Loucy (cell line): ENCODE measurements around the gene PRKD2.

Source experiments
- H2AFZ ChIP-seq: fragments of 200-600 bp; sonication (generic); 2 replicates; pipeline ENCODE4 v1.6.0; 2016; ENCODE audit warnings: antibody characterized with exemption, mild to moderate bottlenecking, low read length, moderate library complexity
- H3F3A ChIP-seq: fragments of 200-600 bp; 2 replicates; pipeline ENCODE4 v1.6.0; 2016; ENCODE audit warnings: antibody characterized with exemption, low read depth, mild to moderate bottlenecking
- H3K27me3 ChIP-seq: fragments of 200-600 bp; sonication (generic); 2 replicates; pipeline ENCODE4 v1.6.1; 2014; ENCODE audit warnings: low read length, mild to moderate bottlenecking; ENCODE audit not compliant: insufficient read depth, poor library complexity, severe bottlenecking
- H3K36me3 ChIP-seq: fragments of 200-600 bp; sonication (generic); 2 replicates; pipeline ENCODE4 v1.6.1; 2016; ENCODE audit warnings: low read length; ENCODE audit not compliant: insufficient read depth
- H3K4me1 ChIP-seq: fragments of 200-600 bp; sonication (generic); 2 replicates; pipeline ENCODE4 v1.5.1; 2014; ENCODE audit warnings: low read length, mild to moderate bottlenecking; ENCODE audit not compliant: insufficient read depth, poor library complexity, severe bottlenecking
- H3K4me2 ChIP-seq: fragments of 200-600 bp; sonication (generic); 2 replicates; pipeline ENCODE4 v1.6.0; 2014; ENCODE audit warnings: antibody characterized with exemption, low read length, low read depth, mild to moderate bottlenecking; ENCODE audit not compliant: poor library complexity, severe bottlenecking
- H3K4me3 ChIP-seq: fragments of 200-600 bp; sonication (generic); 2 replicates; pipeline ENCODE4 v1.5.1; 2014; ENCODE audit warnings: low read length, mild to moderate bottlenecking, mixed read lengths; ENCODE audit not compliant: poor library complexity, severe bottlenecking
- H3K79me2 ChIP-seq: fragments of 200-600 bp; sonication (generic); 2 replicates; pipeline ENCODE4 v1.6.1; 2014; ENCODE audit warnings: low read length; ENCODE audit not compliant: insufficient read depth
- H3K9ac ChIP-seq: fragments of 200-600 bp; sonication (generic); 2 replicates; pipeline ENCODE4 v1.6.0; 2014; ENCODE audit warnings: mild to moderate bottlenecking, low read depth, low read length, moderate library complexity; ENCODE audit not compliant: poor library complexity, severe bottlenecking
- H3K9me2 ChIP-seq: fragments of 200-600 bp; sonication (generic); replicated peaks from 2 replicates; pipeline ENCODE4 v1.6.1; 2016; ENCODE audit warnings: low read depth, low read length, mixed read lengths
- H3K9me3 ChIP-seq: fragments of 200-600 bp; sonication (generic); 2 replicates; pipeline ENCODE4 v1.6.1; 2014; ENCODE audit warnings: mild to moderate bottlenecking, antibody characterized with exemption, low read length, low read depth; ENCODE audit not compliant: insufficient read depth
- H4K20me1 ChIP-seq: fragments of 200-600 bp; sonication (generic); 2 replicates; pipeline ENCODE4 v1.6.0; 2014; ENCODE audit warnings: antibody characterized with exemption, low read length, mild to moderate bottlenecking; ENCODE audit not compliant: insufficient read depth, poor library complexity, severe bottlenecking
- CTCF ChIP-seq: fragments of 200-600 bp; sonication (generic); conservative IDR thresholded peaks from 2 replicates; pipeline ENCODE4 v1.5.1; 2014; ENCODE audit warnings: mild to moderate bottlenecking, antibody characterized with exemption, low read length
- EZH2phosphoT487 ChIP-seq: fragments of 200-600 bp; IDR thresholded peaks from 2 replicates; pipeline ENCODE4 v1.6.1; 2018; ENCODE audit warnings: antibody characterized with exemption, mild to moderate bottlenecking, moderate library complexity, borderline replicate concordance

PRKD2 gene

GRCh38 chr19:46678110-46678732 is 38.7 kb downstream of the PRKD2 start:
- Histone ChIP-seq H3K9me3 (no peaks in the 10 kb centered on the region), H3K4me3 (no peak overlapping the region), H3K4me1 (no peaks in the 10 kb centered on the region), H3K4me2 (no peak overlapping the region), H3F3A (no peaks in the 10 kb centered on the region), H3K27me3 (no peaks in the 10 kb centered on the region), H3K9me2 (no peaks in the 10 kb centered on the region), H4K20me1 (peaks cover 17% of the 10 kb centered on the region), H2AFZ (no peak overlapping the region), H3K9ac (no peak overlapping the region), H3K79me2 (peaks cover 10% of the 10 kb centered on the region; the same call in 1 of the 2 replicates), H3K36me3 (peaks cover 79% of the 10 kb centered on the region; the same call in 1 of the 2 replicates)
- TF ChIP-seq EZH2phosphoT487, result no peak
- TF ChIP-seq CTCF, result no peak

- peaks cover 10% of the 10 kb centered on the region; the same call in 1 of the 2 replicates for H3K79me2 ChIP-seq
- H3K36me3 ChIP-seq, result peaks cover 68% of the 10 kb centered on the region; the same call in 1 of the 2 replicates
- no peak overlapping the region for H3K4me3 ChIP-seq
- no peaks in the 10 kb centered on the region for H3K4me1 ChIP-seq
- H3F3A ChIP-seq, result no peaks in the 10 kb centered on the region
- no peak overlapping the region for H2AFZ ChIP-seq
- no peaks in the 10 kb centered on the region for H3K9me3 ChIP-seq
- no peak for TF ChIP-seq CTCF
- no peak for TF ChIP-seq EZH2phosphoT487
- no peak overlapping the region for H3K9ac ChIP-seq
- H3K27me3 ChIP-seq, result no peaks in the 10 kb centered on the region
- peaks cover 15% of the 10 kb centered on the region for H4K20me1 ChIP-seq
- no peak overlapping the region for H3K4me2 ChIP-seq
- no peaks in the 10 kb centered on the region for H3K9me2 ChIP-seq
These were observed 42.3 kb downstream of the PRKD2 start for GRCh38 chr19:46674416-46675178.

GRCh38 chr19:46670813-46671212 is 46.1 kb downstream of the PRKD2 start:
- no peak overlapping the region for H2AFZ ChIP-seq
- H3K27me3 ChIP-seq, result no peaks in the 10 kb centered on the region
- H3K36me3 ChIP-seq, result peaks cover 36% of the 10 kb centered on the region; the same call in 1 of the 2 replicates
- H4K20me1 ChIP-seq, result peaks cover 4% of the 10 kb centered on the region
- H3F3A ChIP-seq, result no peaks in the 10 kb centered on the region
- H3K4me3 ChIP-seq, result no peak overlapping the region
- no peaks in the 10 kb centered on the region for H3K79me2 ChIP-seq
- no peak overlapping the region for H3K4me2 ChIP-seq
- H3K9me3 ChIP-seq, result no peaks in the 10 kb centered on the region
- no peaks in the 10 kb centered on the region for H3K4me1 ChIP-seq
- TF ChIP-seq EZH2phosphoT487 (no peak), CTCF (no peak)
- H3K9ac ChIP-seq, result no peak overlapping the region
- H3K9me2 ChIP-seq, result no peaks in the 10 kb centered on the region
